Fibroblast of lung (primary cell): Measurements from ENCODE around the gene TTBK2.

Experiments
- EZH2 ChIP-seq: IDR thresholded peaks from 2 replicates; pipeline ENCODE4 v1.5.1; 2012; ENCODE audit warnings: low read length, control low read depth, mild to moderate bottlenecking; ENCODE audit errors: missing control alignments
- TF ChIP-seq, protein P1 (sequence below), 2 donors: IDR thresholded peaks in 1 of 2; conservative IDR thresholded peaks in 1 of 2; 1 replicate in 1 of 2; 2 replicates in 1 of 2; pipeline ENCODE4 v1.5.1; 2011 to 2012; ENCODE audit warnings: low read length in 2 of 2, control low read depth in 1 of 2, inconsistent platforms in 1 of 2, low read depth in 1 of 2, mild to moderate bottlenecking in 1 of 2

DNA sequence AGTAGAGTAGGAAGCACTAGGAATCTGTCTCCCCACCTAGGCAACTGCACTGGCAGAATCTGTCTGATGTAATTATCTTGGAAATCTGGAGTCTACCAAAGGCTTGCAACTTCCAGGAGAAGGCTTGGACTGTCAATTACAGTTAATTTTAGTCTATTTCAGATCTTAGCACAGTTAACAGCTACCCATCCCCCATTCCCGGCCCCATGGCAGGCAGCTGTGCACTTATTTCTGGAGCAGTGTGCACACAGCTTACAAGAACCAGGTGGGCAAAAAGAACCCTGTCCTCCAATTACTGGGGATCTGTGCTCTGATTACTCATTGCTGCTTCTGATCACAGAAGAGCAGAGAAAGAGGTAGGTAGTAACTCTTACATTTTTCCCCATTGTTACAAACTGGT lies 171.3 kb downstream of the TTBK2 start:
- no peak for TF ChIP-seq EZH2
- TF ChIP-seq, protein P1, sequence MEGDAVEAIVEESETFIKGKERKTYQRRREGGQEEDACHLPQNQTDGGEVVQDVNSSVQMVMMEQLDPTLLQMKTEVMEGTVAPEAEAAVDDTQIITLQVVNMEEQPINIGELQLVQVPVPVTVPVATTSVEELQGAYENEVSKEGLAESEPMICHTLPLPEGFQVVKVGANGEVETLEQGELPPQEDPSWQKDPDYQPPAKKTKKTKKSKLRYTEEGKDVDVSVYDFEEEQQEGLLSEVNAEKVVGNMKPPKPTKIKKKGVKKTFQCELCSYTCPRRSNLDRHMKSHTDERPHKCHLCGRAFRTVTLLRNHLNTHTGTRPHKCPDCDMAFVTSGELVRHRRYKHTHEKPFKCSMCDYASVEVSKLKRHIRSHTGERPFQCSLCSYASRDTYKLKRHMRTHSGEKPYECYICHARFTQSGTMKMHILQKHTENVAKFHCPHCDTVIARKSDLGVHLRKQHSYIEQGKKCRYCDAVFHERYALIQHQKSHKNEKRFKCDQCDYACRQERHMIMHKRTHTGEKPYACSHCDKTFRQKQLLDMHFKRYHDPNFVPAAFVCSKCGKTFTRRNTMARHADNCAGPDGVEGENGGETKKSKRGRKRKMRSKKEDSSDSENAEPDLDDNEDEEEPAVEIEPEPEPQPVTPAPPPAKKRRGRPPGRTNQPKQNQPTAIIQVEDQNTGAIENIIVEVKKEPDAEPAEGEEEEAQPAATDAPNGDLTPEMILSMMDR (conservative IDR thresholded peaks at IDR 0.05 in 1 of 2, IDR thresholded peaks at IDR 0.05 in 1 of 2; ENCODE audit: low read depth in 1 of 2, low read length in 2 of 2): no peak
